HEK293 (cell line): Measurements from ENCODE around the gene SUSD4.

Experiments used
- CTCF ChIA-PET: fragments of 350-600 bp; formaldehyde crosslinking; extraction: SDS; loops from one replicate; lab custom pipeline; 2021; ENCODE audit warnings: antibody characterized with exemption; lab: Yijun Ruan, JAX
- POLR2A ChIA-PET: fragments of 300-600 bp; formaldehyde crosslinking; extraction: SDS; loops from one replicate; lab custom pipeline; 2020; ENCODE audit warnings: antibody characterized with exemption, inconsistent platforms; lab: Yijun Ruan, JAX
- H3K27ac ChIP-seq: fragments of 200-500 bp; sonication (Bioruptor generic); 2 replicates; pipeline ENCODE4 v1.5.1; 2014; ENCODE audit warnings: low read depth, low read length, control low read depth, inconsistent platforms; ENCODE audit errors: extremely low read depth
- H3K36me3 ChIP-seq, 2 experiments: fragments of 200-500 bp in 1 of 2; sonication (Bioruptor generic) in 1 of 2; 1 replicate in 1 of 2; 2 replicates in 1 of 2; pipeline ENCODE4 v1.5.1; 2014 to 2017; ENCODE audit warnings: inconsistent platforms in 2 of 2, low read length in 2 of 2; ENCODE audit not compliant: control insufficient read depth in 2 of 2, insufficient read depth in 1 of 2
- H3K4me1 ChIP-seq: fragments of 200-500 bp; sonication (Bioruptor generic); 2 replicates; pipeline ENCODE4 v1.5.1; 2014; ENCODE audit warnings: mild to moderate bottlenecking, low read length, inconsistent platforms; ENCODE audit not compliant: control insufficient read depth, insufficient read depth
- H3K4me3 ChIP-seq: 2 replicates; pipeline ENCODE4 v1.5.1; 2011; ENCODE audit warnings: low read depth, mild to moderate bottlenecking, control low read depth, low read length, moderate library complexity
- H3K9me3 ChIP-seq: fragments of 200-500 bp; sonication (Bioruptor generic); 2 replicates; pipeline ENCODE4 v1.5.1; 2014; ENCODE audit warnings: low read depth, low read length, inconsistent platforms; ENCODE audit not compliant: control insufficient read depth, insufficient read depth
- GFI1B ChIP-seq: fragments of 450-650 bp; formaldehyde crosslinking; IDR thresholded peaks from 2 replicates; pipeline ENCODE4 v1.5.1; 2016; ENCODE audit warnings: missing biosample characterization, missing genetic modification characterization
- TCF7L2 ChIP-seq: IDR thresholded peaks from 2 replicates; pipeline ENCODE4 v1.6.1; 2011; ENCODE audit warnings: low read depth, mild to moderate bottlenecking, inconsistent platforms, low read length, moderate library complexity, borderline replicate concordance
- ZNF140 ChIP-seq: fragments of 450-650 bp; formaldehyde crosslinking; IDR thresholded peaks from 2 replicates; pipeline ENCODE4 v1.5.1; 2016; ENCODE audit warnings: missing biosample characterization, missing genetic modification characterization
- ZNF157 ChIP-seq: fragments of 450-650 bp; formaldehyde crosslinking; IDR thresholded peaks from 2 replicates; pipeline ENCODE4 v1.5.1; 2016; ENCODE audit warnings: missing biosample characterization, missing genetic modification characterization
- ZNF391 ChIP-seq: fragments of 450-650 bp; formaldehyde crosslinking; IDR thresholded peaks from 2 replicates; pipeline ENCODE4 v1.5.1; 2016; ENCODE audit warnings: low read depth, missing biosample characterization, missing genetic modification characterization, borderline replicate concordance
- ZNF514 ChIP-seq: fragments of 450-650 bp; formaldehyde crosslinking; IDR thresholded peaks from 2 replicates; pipeline ENCODE4 v1.5.1; 2016; ENCODE audit warnings: missing biosample characterization, missing genetic modification characterization
- ZNF544 ChIP-seq: fragments of 450-650 bp; formaldehyde crosslinking; IDR thresholded peaks from 2 replicates; pipeline ENCODE4 v1.5.0; 2017; ENCODE audit warnings: missing biosample characterization, missing genetic modification characterization
- ZNF555 ChIP-seq: fragments of 450-650 bp; formaldehyde crosslinking; conservative IDR thresholded peaks from 2 replicates; pipeline ENCODE4 v1.5.1; 2017; ENCODE audit warnings: missing biosample characterization, mild to moderate bottlenecking, missing genetic modification characterization, inconsistent platforms
- ZNF558 ChIP-seq: fragments of 450-650 bp; formaldehyde crosslinking; IDR thresholded peaks from 2 replicates; pipeline ENCODE4 v1.5.1; 2016; ENCODE audit warnings: missing biosample characterization, missing genetic modification characterization
- ZNF837 ChIP-seq: fragments of 450-650 bp; formaldehyde crosslinking; IDR thresholded peaks from 2 replicates; pipeline ENCODE4 v1.5.1; 2016; ENCODE audit warnings: missing biosample characterization, missing genetic modification characterization
- TF ChIP-seq, protein P1 (sequence below): fragments of 450-650 bp; formaldehyde crosslinking; IDR thresholded peaks from 2 replicates; pipeline ENCODE4 v1.5.0; 2017; ENCODE audit warnings: missing biosample characterization, missing genetic modification characterization, borderline replicate concordance
- TF ChIP-seq, protein P2 (sequence below): fragments of 450-650 bp; formaldehyde crosslinking; conservative IDR thresholded peaks from 2 replicates; pipeline ENCODE4 v1.5.1; 2016; ENCODE audit warnings: low read depth, missing biosample characterization, missing genetic modification characterization
- TF ChIP-seq, protein P3 (sequence below): fragments of 450-650 bp; formaldehyde crosslinking; IDR thresholded peaks from 2 replicates; pipeline ENCODE4 v1.5.1; 2016; ENCODE audit warnings: missing biosample characterization, missing genetic modification characterization

SUSD4 gene

DNA sequence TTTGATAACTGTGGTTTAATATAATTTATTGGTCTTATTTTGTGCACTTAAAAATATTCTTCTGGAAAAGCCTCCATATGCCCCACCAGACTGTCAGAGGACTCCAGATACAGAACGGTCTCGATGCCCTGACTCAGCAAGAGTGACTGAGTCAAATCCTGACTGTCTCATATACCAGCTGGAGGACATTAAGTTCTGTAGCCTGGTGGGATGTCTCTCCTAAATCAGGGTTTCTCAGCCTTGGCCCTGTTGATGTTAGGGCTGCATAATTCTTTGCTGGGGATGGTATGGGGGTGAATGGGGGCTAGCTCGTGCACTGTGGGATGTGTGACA is 153.2 kb downstream of the SUSD4 start:
- Histone ChIP-seq H3K4me3 (no peak overlapping the region), H3K4me1 (no peaks in the 10 kb centered on the region), H3K9me3 (no peaks in the 10 kb centered on the region), H3K36me3 (no peaks in the 10 kb centered on the region), H3K27ac (no peak overlapping the region)
- TF ChIP-seq, protein P1, sequence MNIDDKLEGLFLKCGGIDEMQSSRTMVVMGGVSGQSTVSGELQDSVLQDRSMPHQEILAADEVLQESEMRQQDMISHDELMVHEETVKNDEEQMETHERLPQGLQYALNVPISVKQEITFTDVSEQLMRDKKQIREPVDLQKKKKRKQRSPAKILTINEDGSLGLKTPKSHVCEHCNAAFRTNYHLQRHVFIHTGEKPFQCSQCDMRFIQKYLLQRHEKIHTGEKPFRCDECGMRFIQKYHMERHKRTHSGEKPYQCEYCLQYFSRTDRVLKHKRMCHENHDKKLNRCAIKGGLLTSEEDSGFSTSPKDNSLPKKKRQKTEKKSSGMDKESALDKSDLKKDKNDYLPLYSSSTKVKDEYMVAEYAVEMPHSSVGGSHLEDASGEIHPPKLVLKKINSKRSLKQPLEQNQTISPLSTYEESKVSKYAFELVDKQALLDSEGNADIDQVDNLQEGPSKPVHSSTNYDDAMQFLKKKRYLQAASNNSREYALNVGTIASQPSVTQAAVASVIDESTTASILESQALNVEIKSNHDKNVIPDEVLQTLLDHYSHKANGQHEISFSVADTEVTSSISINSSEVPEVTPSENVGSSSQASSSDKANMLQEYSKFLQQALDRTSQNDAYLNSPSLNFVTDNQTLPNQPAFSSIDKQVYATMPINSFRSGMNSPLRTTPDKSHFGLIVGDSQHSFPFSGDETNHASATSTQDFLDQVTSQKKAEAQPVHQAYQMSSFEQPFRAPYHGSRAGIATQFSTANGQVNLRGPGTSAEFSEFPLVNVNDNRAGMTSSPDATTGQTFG (tag by site-specific recombination): no peak
- TF ChIP-seq ZNF140 (tag by site-specific recombination): no peak
- no peak for TF ChIP-seq ZNF558 (tag by site-specific recombination)
- TF ChIP-seq, protein P2, sequence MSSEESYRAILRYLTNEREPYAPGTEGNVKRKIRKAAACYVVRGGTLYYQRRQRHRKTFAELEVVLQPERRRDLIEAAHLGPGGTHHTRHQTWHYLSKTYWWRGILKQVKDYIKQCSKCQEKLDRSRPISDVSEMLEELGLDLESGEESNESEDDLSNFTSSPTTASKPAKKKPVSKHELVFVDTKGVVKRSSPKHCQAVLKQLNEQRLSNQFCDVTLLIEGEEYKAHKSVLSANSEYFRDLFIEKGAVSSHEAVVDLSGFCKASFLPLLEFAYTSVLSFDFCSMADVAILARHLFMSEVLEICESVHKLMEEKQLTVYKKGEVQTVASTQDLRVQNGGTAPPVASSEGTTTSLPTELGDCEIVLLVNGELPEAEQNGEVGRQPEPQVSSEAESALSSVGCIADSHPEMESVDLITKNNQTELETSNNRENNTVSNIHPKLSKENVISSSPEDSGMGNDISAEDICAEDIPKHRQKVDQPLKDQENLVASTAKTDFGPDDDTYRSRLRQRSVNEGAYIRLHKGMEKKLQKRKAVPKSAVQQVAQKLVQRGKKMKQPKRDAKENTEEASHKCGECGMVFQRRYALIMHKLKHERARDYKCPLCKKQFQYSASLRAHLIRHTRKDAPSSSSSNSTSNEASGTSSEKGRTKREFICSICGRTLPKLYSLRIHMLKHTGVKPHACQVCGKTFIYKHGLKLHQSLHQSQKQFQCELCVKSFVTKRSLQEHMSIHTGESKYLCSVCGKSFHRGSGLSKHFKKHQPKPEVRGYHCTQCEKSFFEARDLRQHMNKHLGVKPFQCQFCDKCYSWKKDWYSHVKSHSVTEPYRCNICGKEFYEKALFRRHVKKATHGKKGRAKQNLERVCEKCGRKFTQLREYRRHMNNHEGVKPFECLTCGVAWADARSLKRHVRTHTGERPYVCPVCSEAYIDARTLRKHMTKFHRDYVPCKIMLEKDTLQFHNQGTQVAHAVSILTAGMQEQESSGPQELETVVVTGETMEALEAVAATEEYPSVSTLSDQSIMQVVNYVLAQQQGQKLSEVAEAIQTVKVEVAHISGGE (tag by site-specific recombination): no peak
- no peak for TF ChIP-seq ZNF544
- TF ChIP-seq GFI1B: no peak
- TF ChIP-seq ZNF837 (tag by site-specific recombination): no peak
- TF ChIP-seq ZNF157: no peak
- TF ChIP-seq ZNF514 (tag by site-specific recombination): no peak
- no peak for TF ChIP-seq TCF7L2
- ChIA-PET CTCF (interaction anchor here (1.6 kb wide), 1 partner anchor 473 kb away, joined by 4 read pairs; no protein-coding TSS in a partner anchor), POLR2A (no interaction called here)

DNA sequence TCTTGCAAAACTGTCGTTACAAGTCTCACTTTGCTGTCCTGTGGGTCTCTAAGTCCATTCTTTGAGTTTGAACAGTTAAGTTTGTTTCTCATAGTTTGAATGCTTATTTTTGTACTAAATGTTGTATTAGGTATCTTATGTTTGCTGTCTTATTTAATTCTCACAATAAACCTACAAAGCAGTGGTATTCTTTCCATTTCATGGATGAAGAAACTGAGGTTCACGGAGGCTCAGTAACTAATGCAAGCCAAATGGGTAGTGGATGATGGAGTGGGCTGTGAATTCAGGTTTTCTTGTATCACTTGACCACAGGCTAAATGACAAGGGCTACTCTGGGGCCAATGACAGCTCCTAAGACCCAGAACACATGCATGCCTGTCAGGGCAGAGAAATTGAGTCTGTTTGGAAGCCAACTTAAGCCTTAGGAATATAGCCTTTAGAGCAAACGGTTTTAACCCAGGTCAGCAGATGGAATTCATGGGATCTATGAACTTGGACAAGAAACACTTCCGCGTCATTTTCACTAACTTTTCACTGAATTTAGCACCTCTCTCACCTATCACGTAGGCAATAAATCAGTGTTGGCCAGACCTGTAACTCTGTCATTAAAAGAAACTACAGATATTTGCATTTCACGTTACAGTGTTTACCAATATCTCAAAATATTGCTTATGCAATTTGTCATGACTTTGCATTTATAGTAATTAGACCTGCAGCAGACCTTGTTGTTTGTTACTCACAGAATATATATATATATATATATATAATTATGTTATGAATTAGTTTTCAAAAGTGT is 153.8 kb downstream of the SUSD4 start:
- Histone ChIP-seq H3K27ac (no peak overlapping the region), H3K36me3 (no peaks in the 10 kb centered on the region), H3K4me1 (no peaks in the 10 kb centered on the region), H3K9me3 (no peaks in the 10 kb centered on the region), H3K4me3 (no peak overlapping the region)
- ChIA-PET POLR2A (no interaction called here), CTCF (no interaction called here)
- no peak for TF ChIP-seq ZNF391
- TF ChIP-seq ZNF555 (tag by site-specific recombination): 0 out of 2 replicates have a peak, but pooled peaks have one; percentile 9
- TF ChIP-seq, protein P3, sequence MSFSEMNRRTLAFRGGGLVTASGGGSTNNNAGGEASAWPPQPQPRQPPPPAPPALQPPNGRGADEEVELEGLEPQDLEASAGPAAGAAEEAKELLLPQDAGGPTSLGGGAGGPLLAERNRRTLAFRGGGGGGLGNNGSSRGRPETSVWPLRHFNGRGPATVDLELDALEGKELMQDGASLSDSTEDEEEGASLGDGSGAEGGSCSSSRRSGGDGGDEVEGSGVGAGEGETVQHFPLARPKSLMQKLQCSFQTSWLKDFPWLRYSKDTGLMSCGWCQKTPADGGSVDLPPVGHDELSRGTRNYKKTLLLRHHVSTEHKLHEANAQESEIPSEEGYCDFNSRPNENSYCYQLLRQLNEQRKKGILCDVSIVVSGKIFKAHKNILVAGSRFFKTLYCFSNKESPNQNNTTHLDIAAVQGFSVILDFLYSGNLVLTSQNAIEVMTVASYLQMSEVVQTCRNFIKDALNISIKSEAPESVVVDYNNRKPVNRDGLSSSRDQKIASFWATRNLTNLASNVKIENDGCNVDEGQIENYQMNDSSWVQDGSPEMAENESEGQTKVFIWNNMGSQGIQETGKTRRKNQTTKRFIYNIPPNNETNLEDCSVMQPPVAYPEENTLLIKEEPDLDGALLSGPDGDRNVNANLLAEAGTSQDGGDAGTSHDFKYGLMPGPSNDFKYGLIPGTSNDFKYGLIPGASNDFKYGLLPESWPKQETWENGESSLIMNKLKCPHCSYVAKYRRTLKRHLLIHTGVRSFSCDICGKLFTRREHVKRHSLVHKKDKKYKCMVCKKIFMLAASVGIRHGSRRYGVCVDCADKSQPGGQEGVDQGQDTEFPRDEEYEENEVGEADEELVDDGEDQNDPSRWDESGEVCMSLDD (tag by site-specific recombination): no peak
